Neural cell (in vitro differentiated cells): Measurements from ENCODE around the gene LRRC72. TPM values are rescaled to one million over a fixed set of nuclear protein-coding genes. Genes with fewer than 3 reads are reported as not detected.

Experiments used
- H2AFZ ChIP-seq: fragments of 200-600, 300-800 bp; sonication (generic), shearing (Covaris generic); 2 replicates; pipeline ENCODE4 v1.6.0; 2014; ENCODE audit warnings: low read depth, mild to moderate bottlenecking, antibody characterized with exemption, low read length, moderate library complexity
- H3F3A ChIP-seq: fragments of 200-600 bp; shearing (Covaris generic); 2 replicates; pipeline ENCODE4 v1.6.1; 2016; ENCODE audit warnings: mild to moderate bottlenecking, moderate library complexity, mixed read lengths, antibody characterized with exemption, low read length; ENCODE audit not compliant: insufficient read depth, poor library complexity, severe bottlenecking
- H3K27ac ChIP-seq: fragments of 200-600, 300-800 bp; sonication (generic), shearing (Covaris generic); 2 replicates; pipeline ENCODE4 v1.5.1; 2014; ENCODE audit warnings: mild to moderate bottlenecking, low read length, moderate library complexity
- H3K27me3 ChIP-seq: fragments of 300-800, 200-600 bp; sonication (generic), shearing (Covaris generic); 2 replicates; pipeline ENCODE4 v1.6.0; 2014; ENCODE audit warnings: mild to moderate bottlenecking, low read depth, low read length, moderate library complexity; ENCODE audit not compliant: insufficient read depth
- H3K36me3 ChIP-seq: fragments of 300-800, 200-600 bp; sonication (generic), shearing (Covaris generic); 2 replicates; pipeline ENCODE4 v1.5.1; 2014; ENCODE audit warnings: mild to moderate bottlenecking, antibody characterized with exemption, low read length, moderate library complexity; ENCODE audit not compliant: insufficient read depth
- H3K4me2 ChIP-seq: fragments of 300-800, 200-600 bp; sonication (generic), shearing (Covaris generic); 2 replicates; pipeline ENCODE4 v1.6.0; 2014; ENCODE audit warnings: mild to moderate bottlenecking, low read length
- H3K4me3 ChIP-seq: fragments of 300-800, 200-600 bp; sonication (generic), shearing (Covaris generic); 2 replicates; pipeline ENCODE4 v1.5.1; 2014; ENCODE audit warnings: mild to moderate bottlenecking, low read length, moderate library complexity
- H3K79me2 ChIP-seq: fragments of 200-600 bp; shearing (Covaris generic); replicated peaks from 2 replicates; pipeline ENCODE4 v1.6.0; 2014; ENCODE audit warnings: mild to moderate bottlenecking, low read length, moderate library complexity; ENCODE audit not compliant: insufficient read depth
- H3K9ac ChIP-seq: fragments of 300-800, 200-600 bp; sonication (generic), shearing (Covaris generic); 2 replicates; pipeline ENCODE4 v1.6.1; 2016; ENCODE audit warnings: mild to moderate bottlenecking, low read length, mixed read lengths
- H3K9me2 ChIP-seq: fragments of 200-600 bp; shearing (Covaris generic); 2 replicates; pipeline ENCODE4 v1.6.1; 2016; ENCODE audit warnings: mild to moderate bottlenecking, low read length, mixed read lengths; ENCODE audit not compliant: insufficient read depth
- H3K9me3 ChIP-seq: fragments of 200-600, 300-800 bp; sonication (generic), shearing (Covaris generic); 2 replicates; pipeline ENCODE4 v1.6.1; 2016; ENCODE audit warnings: mild to moderate bottlenecking, mixed run types, low read length, moderate library complexity, mixed read lengths
- H4K20me1 ChIP-seq: fragments of 200-600 bp; shearing (Covaris generic); 2 replicates; pipeline ENCODE4 v1.6.1; 2016; ENCODE audit warnings: mild to moderate bottlenecking, mixed run types; ENCODE audit not compliant: insufficient read depth
- EP300 ChIP-seq: fragments of 450-650 bp; conservative IDR thresholded peaks from 2 replicates; pipeline ENCODE4 v1.6.1; 2014; ENCODE audit warnings: antibody characterized with exemption, mild to moderate bottlenecking, moderate library complexity; ENCODE audit not compliant: poor library complexity, severe bottlenecking
- EZH2 ChIP-seq: fragments of 200-600, 300-800 bp; shearing (Covaris generic), sonication (generic); IDR thresholded peaks from 2 replicates; pipeline ENCODE4 v1.6.1; 2014; ENCODE audit warnings: antibody characterized with exemption, low read length, borderline replicate concordance, mild to moderate bottlenecking; ENCODE audit not compliant: insufficient read depth, poor library complexity, severe bottlenecking
- MXI1 ChIP-seq: fragments of 450-650 bp; conservative IDR thresholded peaks from 2 replicates; pipeline ENCODE4 v1.6.1; 2014; ENCODE audit warnings: antibody characterized with exemption, mild to moderate bottlenecking; ENCODE audit not compliant: poor library complexity, severe bottlenecking
- POLR2AphosphoS5 ChIP-seq: IDR thresholded peaks from 2 replicates; pipeline ENCODE4 v1.6.1; 2012
- RAD21 ChIP-seq: fragments of 450-650 bp; conservative IDR thresholded peaks from 2 replicates; pipeline ENCODE4 v1.6.1; 2014; ENCODE audit warnings: antibody characterized with exemption, mild to moderate bottlenecking, moderate library complexity
- REST ChIP-seq: IDR thresholded peaks from 2 replicates; pipeline ENCODE4 v1.6.1; 2012; ENCODE audit warnings: borderline replicate concordance
- SMC3 ChIP-seq: fragments of 450-650 bp; conservative IDR thresholded peaks from 2 replicates; pipeline ENCODE4 v1.6.1; 2014; ENCODE audit warnings: antibody characterized with exemption, mild to moderate bottlenecking, moderate library complexity; ENCODE audit not compliant: poor library complexity
- TAF1 ChIP-seq: IDR thresholded peaks from 2 replicates; pipeline ENCODE4 v1.6.1; 2012; ENCODE audit warnings: low read depth
- polyA plus RNA-seq: library from polyadenylated mRNA; depleted of rRNA; stranded (reverse); fragments of >200 nt; gene quantifications from 2 replicates; pipeline ENCODE4 v1.2.3, GENCODE V29; 2014
- TF ChIP-seq, protein P1 (sequence below): fragments of 450-650 bp; IDR thresholded peaks from 2 replicates; pipeline ENCODE4 v1.5.1; 2014; ENCODE audit warnings: antibody characterized with exemption, mild to moderate bottlenecking, moderate library complexity; ENCODE audit not compliant: poor library complexity, severe bottlenecking

Gene LRRC72
- polyA plus RNA-seq, 1 donor from 2014 or later = not detected

DNA sequence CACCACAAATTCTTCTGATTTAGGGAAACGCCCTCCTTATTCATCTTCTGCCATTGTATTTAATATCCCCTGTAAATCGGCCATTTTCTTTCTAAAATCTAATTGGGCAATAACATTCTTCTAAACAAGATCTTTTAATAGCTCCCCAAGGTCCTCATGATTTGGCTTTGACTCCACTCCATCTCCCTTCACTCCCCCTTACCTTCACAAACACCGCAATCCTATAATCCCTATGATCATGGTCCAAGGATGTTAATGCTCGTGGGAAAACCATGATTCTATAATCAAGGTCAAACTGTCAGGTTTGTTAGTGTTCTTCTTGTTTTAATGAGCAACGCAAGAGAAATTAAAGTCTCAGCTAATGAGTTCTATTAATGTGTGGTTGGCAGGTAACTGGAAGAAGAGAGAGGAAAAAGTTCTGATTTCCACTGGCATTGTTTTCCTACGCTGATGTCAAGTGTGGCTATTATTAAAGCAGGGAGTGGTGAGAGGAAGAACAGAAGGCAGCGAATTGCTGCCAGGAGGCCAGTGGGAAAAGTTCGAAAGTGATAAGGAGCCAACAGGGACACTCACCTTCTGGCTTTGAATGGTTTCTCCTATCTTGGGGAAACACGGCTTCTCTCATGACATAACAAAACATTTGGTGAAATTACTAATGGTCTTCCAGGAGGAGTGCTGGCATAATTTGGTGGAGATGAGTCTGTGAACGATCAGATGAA lies 28.1 kb downstream of the LRRC72 start:
- Histone ChIP-seq H3K27ac (no peak overlapping the region), H3K79me2 (no peaks in the 10 kb centered on the region), H3K27me3 (no peaks in the 10 kb centered on the region), H3F3A (no peaks in the 10 kb centered on the region), H4K20me1 (no peaks in the 10 kb centered on the region), H3K4me2 (no peak overlapping the region), H3K36me3 (no peaks in the 10 kb centered on the region), H3K4me3 (no peak overlapping the region), H3K9me2 (no peaks in the 10 kb centered on the region), H3K9me3 (no peaks in the 10 kb centered on the region), H2AFZ (no peak overlapping the region), H3K9ac (no peak overlapping the region)
- TF ChIP-seq EP300 (no peak), RAD21 (no peak), SMC3 (no peak), TAF1 (no peak), REST (no peak), MXI1 (no peak), POLR2AphosphoS5 (no peak), EZH2 (no peak)
- TF ChIP-seq, protein P1, sequence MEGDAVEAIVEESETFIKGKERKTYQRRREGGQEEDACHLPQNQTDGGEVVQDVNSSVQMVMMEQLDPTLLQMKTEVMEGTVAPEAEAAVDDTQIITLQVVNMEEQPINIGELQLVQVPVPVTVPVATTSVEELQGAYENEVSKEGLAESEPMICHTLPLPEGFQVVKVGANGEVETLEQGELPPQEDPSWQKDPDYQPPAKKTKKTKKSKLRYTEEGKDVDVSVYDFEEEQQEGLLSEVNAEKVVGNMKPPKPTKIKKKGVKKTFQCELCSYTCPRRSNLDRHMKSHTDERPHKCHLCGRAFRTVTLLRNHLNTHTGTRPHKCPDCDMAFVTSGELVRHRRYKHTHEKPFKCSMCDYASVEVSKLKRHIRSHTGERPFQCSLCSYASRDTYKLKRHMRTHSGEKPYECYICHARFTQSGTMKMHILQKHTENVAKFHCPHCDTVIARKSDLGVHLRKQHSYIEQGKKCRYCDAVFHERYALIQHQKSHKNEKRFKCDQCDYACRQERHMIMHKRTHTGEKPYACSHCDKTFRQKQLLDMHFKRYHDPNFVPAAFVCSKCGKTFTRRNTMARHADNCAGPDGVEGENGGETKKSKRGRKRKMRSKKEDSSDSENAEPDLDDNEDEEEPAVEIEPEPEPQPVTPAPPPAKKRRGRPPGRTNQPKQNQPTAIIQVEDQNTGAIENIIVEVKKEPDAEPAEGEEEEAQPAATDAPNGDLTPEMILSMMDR = no peak

- no peaks in the 10 kb centered on the region for H3K79me2 ChIP-seq
- no peak overlapping the region for H2AFZ ChIP-seq
- TF ChIP-seq REST (no peak), TAF1 (no peak), SMC3 (no peak), EZH2 (no peak), POLR2AphosphoS5 (no peak)
These were observed 29.7 kb downstream of the LRRC72 start for GRCh38 chr7:16556359-16556758.

More at GRCh38 chr7:16556359-16556758, 29.7 kb downstream of the LRRC72 start:
- Histone ChIP-seq H3F3A (no peaks in the 10 kb centered on the region), H3K9me3 (no peaks in the 10 kb centered on the region), H3K9ac (no peak overlapping the region), H3K27ac (no peak overlapping the region), H3K9me2 (no peaks in the 10 kb centered on the region), H3K36me3 (no peaks in the 10 kb centered on the region), H3K4me3 (no peak overlapping the region), H4K20me1 (no peaks in the 10 kb centered on the region), H3K4me2 (no peak overlapping the region), H3K27me3 (no peaks in the 10 kb centered on the region)
